Measurements from ENCODE around the gene MT1X. TPM values are rescaled to one million over a fixed set of nuclear protein-coding genes. Genes with fewer than 3 reads are reported as not detected.

The MT1X gene
- total RNA-seq, 1 donor from 2014 or later: 24.6 TPM

DNA sequence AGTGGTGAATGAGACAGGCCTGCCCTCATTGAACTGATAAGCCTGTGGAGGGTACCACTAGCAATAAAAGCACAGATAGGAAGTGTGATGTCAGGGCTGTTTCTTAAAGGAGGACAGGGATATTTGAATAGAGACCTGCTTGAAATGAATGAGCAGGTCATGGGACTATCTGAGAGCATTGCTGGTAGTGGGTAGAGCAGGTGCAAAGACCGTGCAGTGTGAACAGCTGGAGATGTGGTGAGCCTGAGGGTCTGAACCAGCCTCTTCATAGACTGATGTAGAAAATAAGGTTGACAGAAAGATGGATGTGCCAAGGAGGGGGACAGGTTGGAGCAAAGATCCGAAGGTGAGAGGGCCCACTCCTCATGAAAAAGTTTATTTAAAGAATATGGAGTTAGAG is 50.1 kb downstream of the MT1X start:
- intact Hi-C loops (cut with DNase I): no loop called here
- no peak for DNase-seq (ENCODE audit: low spot score)

DNA sequence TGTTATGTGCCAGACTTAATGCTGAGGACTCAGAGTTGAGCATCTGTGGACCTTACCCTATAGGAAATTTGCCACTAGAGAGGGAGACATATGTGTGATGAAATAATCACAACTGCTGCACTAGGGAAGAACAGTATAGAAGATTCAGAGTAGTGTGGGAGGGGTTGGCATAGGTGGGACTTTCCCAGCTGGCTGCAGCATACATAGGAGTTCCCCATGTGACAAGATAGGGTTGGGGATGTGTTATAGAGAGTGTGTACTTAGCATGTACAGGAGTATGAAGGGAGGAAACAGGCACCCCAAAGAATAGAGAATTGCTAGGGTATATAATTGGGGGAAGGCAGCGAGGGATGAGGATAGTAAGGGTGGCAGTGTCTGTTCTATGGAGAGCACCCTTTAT is 50.6 kb downstream of the MT1X start:
- intact Hi-C loops (cut with DNase I): no loop called here
- DNase-seq (ENCODE audit: low spot score): no peak

Other genes with a start within 250 kb of the MT1X start
- 66.2 TPM for gene NUDT21, start 231.1 kb upstream of the MT1X start, total RNA-seq
- gene OGFOD1, start 230.9 kb upstream of the MT1X start, total RNA-seq: 30.1 TPM
- gene BBS2, start 162.4 kb upstream of the MT1X start, total RNA-seq: 43.7 TPM
- gene MT4, start 117.4 kb upstream of the MT1X start, total RNA-seq: not detected
- gene MT3, start 92.9 kb upstream of the MT1X start, total RNA-seq: 3.0 TPM
- 108 TPM for gene MT2A, start 73.9 kb upstream of the MT1X start, total RNA-seq
- 36.1 TPM for gene MT1E, start 56.7 kb upstream of the MT1X start, total RNA-seq
- gene MT1M, start 49.8 kb upstream of the MT1X start, total RNA-seq: 1.1 TPM
- gene MT1A, start 43.8 kb upstream of the MT1X start, total RNA-seq: 1.5 TPM
- not detected for gene MT1B, start 30.6 kb upstream of the MT1X start, total RNA-seq
- gene MT1F, start 24.5 kb upstream of the MT1X start, total RNA-seq: 2.2 TPM
- gene MT1G, start 14.4 kb upstream of the MT1X start, total RNA-seq: 1.2 TPM
- not detected for gene MT1H, start 12.7 kb upstream of the MT1X start, total RNA-seq
- gene NUP93, start 47.7 kb downstream of the MT1X start, total RNA-seq: 33.4 TPM
- not detected for gene SLC12A3, start 182.7 kb downstream of the MT1X start, total RNA-seq
- gene HERPUD1, start 249.7 kb downstream of the MT1X start, total RNA-seq: 87.4 TPM